Hair follicle dermal papilla cell (primary cell): ENCODE measurements around the gene DTX4. TPM values are rescaled to one million over a fixed set of nuclear protein-coding genes. Genes with fewer than 3 reads are reported as not detected.

Source experiments
- small RNA-seq: library from RNA; depleted of rRNA; stranded (forward); fragments of <200 nt; gene quantifications from one replicate; pipeline ENCODE3, GENCODE V24; 2012
- total RNA-seq: library from RNA; depleted of rRNA; stranded (reverse); fragments of >200 nt; gene quantifications from 2 replicates; pipeline ENCODE4 v1.2.3, GENCODE V29; 2012

DTX4 gene
- total RNA-seq, result 2.6 and 4.4 TPM in 2 replicates

GRCh38 chr11:59171508-59172322 is at the start of gene DTX4:
Gene DTX4, plus strand, starts transcription at chr11:59172132. Its CDS starts 464 bp downstream, at chr11:59172596.

DNA sequence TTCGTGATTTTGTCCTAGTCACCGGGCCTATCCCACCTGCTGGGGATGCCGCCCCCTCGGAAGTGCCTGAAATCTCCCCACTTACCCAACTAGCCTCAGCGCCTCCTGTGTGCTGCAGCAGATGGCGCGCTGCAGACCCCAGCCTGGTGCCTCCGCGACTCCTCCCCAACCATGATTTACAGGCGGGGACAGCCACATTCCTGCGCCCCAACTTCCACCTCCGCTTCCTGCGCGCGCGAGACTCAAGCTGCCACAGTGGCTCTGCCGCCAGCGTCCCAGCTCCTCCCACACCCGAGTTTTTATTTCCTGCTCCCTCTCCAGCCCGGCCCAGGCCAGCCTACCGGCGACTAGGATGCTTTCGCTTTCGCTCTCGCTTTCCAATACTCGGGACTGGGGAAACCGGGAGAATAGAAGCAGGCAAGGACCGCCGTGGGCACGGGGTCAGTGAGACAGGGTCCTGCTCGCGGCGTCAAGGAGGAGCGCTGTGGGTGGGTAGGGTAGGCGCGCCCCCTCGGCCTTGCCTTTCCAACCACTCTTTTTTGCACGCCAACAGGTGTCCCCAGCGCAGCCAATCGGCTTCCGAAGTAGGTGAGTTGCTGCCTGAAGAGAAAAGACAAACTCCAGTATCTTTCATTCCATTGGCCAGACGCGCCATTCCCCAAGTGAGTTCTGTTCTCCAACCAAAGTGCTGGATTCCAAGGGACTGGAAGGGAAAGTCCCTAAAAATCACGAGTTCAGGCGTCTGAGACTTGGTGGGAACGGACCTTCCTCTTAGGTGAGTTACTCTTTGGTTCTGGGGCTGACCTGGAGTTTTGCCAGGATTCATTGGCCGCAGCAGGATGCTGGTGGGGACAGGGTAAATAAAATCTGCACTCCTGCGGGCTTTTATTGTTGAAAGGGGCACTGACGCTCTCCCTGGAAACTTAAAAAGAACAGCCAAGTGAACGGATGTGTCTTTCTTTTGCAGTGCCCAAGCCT is 29.1 kb upstream of the DTX4 start, which contains the start of gene FAM111A:
Gene FAM111A (plus strand): TSS at position 327 of the 978 bp plus-strand sequence. CDS start 6,017 bp downstream, outside the sequence.

GRCh38 chr11:59212744-59213631 is 41.1 kb downstream of the DTX4 start, which contains the start of gene MPEG1:
Gene MPEG1, minus strand, starts transcription at chr11:59212927. Its CDS starts 62 bp downstream, at chr11:59212865.

Small RNA genes lying within 50 kb of the gene (small RNA-seq; reads per million reads assigned to genes)
- not detected for gene RN7SL42P

Other genes with a start within 250 kb of the DTX4 start
- gene GLYATL1, start 232.6 kb upstream of the DTX4 start, total RNA-seq, result 0.12 and 0.32 TPM in 2 replicates
- not detected in 2 replicates for gene GLYATL1B, start 85.8 kb upstream of the DTX4 start, total RNA-seq
- 0.36 and 0.97 TPM in 2 replicates for gene FAM111B, start 64.9 kb upstream of the DTX4 start, total RNA-seq
- gene FAM111A, start 29.3 kb upstream of the DTX4 start, total RNA-seq, result 47.2 and 57.6 TPM in 2 replicates
- gene MPEG1, start 40.8 kb downstream of the DTX4 start, total RNA-seq, result not detected in 2 replicates
- gene OR5AN1, start 186.8 kb downstream of the DTX4 start, total RNA-seq, result not detected in 2 replicates